HG03025 (cell line): ENCODE results near the gene FANCB.
A peak's percentile ranks its signal among the peaks of the same experiment; 100 is the strongest.

ENCODE experiments used
- ATAC-seq: cut with Tn5 transposase; IDR thresholded peaks from one replicate; pipeline ENCODE4 v1.9.1; 2021; ENCODE audit warnings: mild to moderate bottlenecking, moderate library complexity; ENCODE audit not compliant: unreplicated experiment, low FRiP score

Gene FANCB

DNA sequence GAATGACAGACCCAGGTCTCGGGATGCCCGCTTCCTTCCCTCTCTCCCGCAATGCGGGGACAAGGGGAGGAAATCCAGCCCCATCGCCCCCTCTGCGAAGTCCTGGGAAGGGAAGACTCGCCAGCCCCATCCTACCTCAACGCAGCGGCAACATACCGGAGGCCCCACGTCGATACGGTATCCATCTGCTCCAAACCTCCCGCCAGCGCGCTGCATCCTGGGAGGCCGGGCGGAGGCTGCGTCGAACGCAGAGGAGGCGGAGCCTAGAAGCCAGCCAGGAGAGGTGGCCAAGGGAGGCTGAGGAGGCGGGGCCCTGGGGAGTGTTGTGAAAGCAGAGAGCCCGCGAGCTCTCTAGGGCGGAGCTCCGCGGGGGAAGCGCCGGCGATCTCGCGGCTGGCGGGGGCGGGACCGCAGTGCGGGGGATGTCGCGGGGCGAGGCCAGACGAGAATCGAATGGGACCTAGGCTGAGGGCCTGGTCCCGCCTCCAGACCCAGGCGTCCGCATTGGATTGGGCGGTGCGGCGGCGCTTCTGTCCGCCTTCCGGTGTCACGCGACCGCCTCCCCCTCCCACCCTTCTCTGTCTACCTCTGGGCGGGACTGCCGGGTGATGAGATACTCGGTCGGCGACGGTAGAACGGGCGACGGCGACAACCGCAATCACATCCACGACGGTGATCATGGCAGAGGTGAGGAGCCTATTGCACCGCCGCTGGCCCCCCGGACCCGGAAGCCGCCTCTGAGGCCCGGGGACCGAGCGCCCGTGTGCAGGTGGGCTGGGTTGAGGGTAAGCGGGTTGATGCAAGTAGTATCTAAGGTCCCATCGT lies at the start of gene FANCB, which contains the start of gene MOSPD2:
Gene FANCB, minus strand, starts transcription at position 219 of the 825 bp plus-strand sequence. CDS start 7,559 bp downstream, outside the sequence.
Gene MOSPD2, plus strand, starts transcription at position 571 of the 825 bp plus-strand sequence. Its CDS starts 108 bp downstream, at position 679.
- ATAC-seq, result peak; percentile 98

DNA sequence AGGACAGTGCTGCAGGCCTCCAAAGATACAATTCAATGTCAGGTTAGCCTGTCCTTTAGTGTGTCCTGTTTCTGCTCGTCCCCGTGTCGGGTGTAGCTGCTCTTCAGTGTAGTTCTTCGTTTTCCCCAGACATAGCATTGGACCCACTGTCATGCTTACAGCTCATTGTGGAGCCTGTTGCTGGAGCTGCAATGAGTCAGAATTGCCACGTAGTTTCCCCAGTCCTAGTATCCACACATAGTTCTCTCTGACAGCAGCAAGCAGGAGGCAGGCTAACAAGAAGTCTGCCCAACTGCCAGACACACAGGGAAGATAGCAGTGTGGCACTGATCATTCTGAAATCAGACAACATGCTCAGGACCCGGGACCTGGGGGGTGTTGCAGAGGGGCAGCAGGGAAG lies 49.6 kb upstream of the FANCB start:
- ATAC-seq, result no peak

DNA sequence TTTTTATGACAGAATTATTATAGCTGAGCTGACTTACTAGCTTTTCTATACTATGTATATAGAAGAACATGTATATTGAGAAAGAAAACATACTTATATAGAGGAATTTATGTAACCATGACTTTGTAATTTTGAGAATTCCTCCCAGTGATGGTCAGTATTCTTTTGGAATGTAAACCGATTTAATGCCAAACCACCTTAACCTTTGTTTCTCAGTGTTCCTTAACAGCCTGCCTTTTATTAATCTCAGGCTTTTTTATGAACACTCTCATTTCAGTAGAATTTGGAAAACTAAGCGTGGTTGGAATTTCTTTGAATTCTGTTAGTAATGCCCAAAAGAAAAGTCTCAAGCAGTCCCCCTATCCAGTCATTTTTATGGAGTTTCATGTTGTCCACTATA lies 47.3 kb upstream of the FANCB start:
- ATAC-seq, result no peak

DNA sequence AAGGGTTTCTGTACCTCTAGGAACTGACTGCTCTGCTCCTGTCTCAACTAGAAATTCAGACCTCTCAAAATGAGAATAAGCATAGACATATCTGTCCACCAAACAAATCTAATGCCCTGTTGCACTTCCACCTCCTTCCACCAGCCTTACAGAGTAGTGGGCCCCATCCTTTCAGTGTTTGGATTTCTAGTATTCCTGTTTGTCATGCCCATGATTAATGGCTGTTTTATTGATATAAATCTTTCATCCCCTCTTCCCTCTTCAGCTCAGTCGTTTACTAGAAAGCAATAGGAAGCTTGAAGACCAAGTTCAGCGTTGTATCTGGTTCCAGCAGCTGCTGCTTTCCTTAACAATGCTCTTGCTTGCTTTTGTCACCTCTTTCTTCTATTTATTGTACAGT lies 46.5 kb upstream of the FANCB start:
- no peak for ATAC-seq

DNA sequence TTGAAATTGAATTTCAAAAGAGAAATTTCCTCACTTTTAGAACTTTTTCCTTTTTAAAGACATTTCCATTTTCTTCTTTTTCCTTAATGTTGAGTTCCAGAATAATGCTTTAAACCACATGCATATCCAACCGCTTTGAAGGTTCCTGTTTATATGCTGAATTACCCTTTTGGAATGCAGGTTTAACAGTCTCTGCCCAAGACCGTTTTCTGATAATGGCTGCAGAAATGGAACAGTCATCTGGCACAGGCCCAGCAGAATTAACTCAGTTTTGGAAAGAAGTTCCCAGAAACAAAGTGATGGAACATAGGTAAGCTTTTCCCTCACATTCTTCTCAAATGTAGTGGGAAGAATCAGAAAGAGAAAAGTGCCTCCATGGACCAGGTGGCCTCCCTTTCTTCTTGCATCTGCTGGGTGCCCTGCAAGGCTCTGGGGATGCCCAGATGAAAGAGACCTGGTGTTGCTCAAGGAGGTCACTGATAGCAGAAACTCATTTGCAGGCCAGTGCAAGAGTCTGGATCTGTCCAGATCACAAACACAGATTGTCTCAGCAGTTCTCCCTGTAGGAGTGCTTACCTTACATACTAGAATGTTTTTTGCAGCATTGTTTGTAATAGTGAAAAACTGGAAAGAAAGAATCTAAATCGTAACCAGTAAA lies 43.3 kb upstream of the FANCB start:
- ATAC-seq, result no peak

DNA sequence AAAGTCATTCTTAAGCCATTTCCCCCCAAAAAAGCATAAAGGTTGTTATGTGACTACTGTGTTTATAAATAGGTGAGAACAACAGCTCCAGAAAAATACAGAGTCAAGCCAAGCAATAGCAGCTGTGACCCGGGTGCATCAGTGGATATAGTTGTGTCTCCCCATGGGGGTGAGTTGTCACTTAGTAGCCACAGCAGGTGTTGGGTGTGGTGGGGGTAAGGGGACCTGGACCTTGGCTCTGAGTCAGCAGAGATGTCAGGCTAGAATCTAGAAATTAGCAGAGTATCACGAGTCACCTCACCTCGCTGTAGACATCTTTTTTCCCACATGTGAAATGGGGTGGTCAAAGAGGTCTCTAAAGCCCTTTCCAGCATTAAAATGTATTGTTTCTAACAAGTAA lies 42.7 kb upstream of the FANCB start:
- no peak for ATAC-seq

DNA sequence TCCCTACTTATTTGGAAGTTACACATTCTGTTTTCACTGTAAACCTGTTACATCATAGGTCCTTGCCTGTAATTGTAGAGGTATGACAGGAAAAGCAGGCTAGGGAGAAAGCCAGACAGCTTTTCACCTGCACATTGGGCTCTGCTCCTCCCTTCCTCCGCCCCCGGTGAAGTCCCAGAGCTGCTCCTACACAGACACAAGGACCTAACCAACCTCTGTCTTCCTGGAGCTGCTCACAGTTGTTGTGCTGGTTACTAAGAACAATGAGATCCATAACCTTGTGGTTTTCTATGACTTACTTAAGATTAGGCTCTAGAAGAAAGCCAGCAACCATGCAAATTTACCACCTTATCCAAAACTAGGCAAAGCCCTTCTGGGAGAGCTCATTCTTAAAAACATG lies 40.4 kb upstream of the FANCB start:
- ATAC-seq, result no peak

DNA sequence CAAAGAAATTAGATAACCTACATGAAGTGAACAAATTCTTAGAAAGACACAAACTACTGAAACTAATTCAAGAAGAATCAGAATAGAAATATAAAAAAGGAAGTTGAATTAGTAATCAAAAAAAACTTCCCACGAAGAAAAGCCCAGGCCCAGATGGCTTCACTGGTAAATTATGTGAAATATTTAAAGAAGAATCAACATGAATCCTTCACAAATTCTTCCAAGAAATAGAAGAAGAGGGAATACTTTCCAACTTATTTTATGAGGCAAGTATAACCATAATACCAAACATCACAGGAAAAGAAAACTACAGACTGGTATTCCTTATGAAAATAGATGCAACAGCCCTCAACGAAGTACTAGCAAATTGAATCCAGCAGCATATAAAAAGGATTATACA lies 31.0 kb upstream of the FANCB start:
- ATAC-seq, result no peak

DNA sequence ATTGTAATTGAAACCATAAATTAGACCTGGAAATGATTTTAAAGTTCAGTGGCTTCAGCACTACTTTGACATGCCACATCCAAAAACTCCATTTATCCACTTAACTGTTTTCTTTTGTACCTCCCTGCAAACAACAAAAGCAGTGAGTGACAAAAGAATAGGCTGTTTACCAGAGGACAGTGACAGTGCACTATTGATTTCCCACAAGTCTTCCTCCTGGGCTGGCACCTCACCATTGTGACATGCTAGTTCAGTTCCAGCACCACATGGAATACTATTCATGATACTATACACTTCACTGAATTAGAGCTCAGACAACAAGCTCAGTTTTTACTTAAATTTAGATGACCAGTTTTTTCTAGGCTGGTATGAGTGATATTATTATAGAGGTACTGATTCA lies 29.7 kb upstream of the FANCB start:
- no peak for ATAC-seq

DNA sequence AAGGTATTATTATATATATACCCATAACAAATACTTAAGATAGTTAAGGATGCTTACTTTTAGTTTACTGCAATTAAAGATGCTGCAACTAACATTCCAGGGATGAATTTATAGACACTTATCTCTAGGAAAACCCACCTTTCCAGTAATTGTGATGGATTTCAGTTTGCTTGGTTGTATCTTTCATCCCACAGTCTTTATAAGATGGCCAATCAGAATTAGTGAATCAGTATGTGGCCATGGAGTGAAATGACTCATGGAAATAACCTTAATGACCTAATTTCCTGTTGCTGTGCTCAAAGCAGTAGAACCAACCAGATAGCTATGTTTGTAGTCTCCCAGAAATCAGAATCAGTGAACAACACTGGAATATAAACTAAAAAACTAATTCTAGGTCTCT lies 26.7 kb upstream of the FANCB start:
- ATAC-seq, result no peak

DNA sequence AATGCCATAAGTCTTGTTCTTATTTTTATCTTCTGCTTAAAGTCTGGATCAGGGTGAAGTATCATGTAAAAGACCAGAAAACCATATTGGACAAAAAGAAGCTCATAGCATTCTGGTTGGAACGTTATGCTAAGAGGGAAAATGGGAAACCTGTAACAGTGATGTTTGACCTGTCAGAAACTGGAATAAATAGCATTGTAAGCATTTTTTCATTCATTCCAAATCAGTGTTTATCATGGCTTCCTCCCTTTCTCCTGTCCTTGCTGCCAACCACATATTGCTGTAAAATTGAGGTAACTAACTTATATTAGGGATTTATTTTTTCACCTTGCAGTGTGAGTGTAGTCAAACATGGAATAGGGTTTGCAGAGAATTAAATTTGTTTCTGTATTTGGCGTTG lies 24.2 kb upstream of the FANCB start:
- no peak for ATAC-seq

DNA sequence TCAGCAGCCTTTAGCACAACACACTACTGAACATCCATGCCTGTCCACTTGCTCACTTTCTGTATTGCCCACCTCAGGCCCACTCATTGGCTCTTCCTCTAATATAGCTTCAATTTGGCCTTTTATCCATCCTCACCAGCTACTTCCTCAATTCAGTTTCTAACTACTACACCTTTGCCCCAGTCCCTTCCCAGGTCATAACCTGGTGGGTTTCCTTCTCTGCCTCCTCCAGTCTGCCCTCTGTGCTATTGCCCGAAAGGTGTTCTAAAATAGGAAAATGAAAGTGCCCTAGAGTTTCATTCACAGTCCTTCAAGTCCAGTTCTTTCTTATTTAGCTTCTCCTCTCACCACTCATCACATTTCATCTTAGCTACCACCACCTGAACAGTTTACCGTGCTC lies 23.4 kb upstream of the FANCB start:
- ATAC-seq, result no peak

DNA sequence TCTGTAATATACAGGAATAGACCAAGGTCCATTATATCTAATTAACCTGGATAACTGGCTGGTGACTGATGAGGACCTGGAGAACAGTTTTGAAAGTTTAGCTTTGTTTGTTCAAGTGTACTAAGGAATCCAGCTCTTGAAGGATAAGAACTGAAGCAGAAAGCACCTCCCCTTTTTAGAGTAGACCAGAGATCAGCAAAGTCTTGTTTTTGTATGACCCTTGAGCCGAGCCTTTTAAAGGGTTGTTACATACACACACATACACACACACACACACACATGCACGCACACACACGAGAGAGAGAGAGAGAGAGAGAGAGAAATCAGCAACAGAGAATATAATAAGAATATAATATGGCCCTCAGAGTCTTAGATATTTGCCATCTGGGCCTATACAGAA lies 13.4 kb upstream of the FANCB start:
- no peak for ATAC-seq

DNA sequence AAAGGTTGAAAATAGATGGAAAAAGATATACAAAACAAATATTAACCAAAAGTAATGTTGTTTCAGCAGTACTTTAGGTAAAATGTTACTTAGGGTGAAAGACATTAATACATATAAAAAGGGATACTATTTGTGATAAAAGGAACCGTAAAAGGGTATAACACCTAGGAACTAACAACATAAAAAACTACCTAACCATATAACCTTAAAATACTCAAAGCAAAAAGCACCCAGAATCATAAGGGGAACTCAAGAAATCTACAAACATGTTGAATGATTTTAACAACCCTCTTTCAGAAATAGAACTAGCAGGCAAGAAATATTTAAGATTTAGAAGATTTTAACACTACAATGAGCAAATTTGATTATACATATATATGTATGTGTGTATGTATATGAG lies 11.8 kb upstream of the FANCB start:
- ATAC-seq, result no peak

DNA sequence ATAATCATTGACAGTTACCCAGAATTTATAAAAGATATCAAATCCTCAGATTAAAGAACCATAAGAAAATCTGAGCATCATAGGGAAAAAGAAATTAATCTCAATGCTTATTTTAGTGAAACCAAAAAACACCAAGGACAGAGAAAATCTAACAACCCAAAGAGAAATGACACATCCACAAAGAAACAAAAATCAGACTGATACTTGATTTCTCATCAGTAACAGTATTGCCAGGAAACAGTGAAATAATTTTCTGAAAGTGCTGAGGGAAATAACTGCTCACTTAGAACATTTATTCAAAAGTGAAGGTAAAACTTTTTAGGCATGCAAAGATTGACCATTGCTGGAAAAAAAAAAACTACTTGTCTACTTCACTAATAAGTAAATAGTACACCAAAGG lies 11.0 kb upstream of the FANCB start:
- ATAC-seq, result no peak

DNA sequence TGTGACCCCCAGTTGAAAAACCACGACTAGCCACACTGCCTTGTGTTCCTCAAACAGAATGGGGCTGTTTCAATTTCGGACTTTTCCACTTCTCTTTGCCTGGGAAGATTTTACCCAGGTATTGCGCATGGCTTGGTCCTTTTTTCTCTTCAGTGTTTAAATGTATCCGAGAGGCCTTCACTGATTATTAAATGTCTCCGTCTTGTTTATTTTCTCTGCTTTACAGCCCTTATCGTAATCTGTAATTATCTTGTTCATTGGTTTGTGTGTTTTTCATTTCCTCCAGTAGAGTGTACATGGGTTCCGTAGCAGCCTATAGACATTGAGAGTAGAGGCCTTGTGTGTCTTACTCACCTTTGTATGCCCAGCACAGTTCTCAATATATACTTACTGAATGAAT lies 2.8 kb upstream of the FANCB start:
- no peak for ATAC-seq

DNA sequence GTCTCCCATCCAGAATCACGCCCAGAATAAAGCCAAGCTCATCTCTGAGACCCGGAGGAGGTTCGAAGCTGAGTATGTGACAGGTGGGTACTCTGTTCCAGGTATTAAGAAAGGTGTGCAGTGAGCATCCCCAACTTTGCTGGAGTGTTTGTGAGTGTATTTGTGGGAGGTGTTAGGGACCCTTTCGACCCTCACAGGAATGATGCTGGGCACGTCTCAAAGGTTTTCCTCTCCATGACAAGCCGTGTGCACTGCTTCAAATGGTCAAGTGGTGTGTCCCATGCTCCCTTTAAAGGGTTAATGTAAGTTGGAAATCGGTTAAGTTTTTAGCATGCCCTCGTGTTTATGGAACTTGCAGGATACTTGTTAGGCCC lies 794 bp upstream of the FANCB start:
- no peak for ATAC-seq

DNA sequence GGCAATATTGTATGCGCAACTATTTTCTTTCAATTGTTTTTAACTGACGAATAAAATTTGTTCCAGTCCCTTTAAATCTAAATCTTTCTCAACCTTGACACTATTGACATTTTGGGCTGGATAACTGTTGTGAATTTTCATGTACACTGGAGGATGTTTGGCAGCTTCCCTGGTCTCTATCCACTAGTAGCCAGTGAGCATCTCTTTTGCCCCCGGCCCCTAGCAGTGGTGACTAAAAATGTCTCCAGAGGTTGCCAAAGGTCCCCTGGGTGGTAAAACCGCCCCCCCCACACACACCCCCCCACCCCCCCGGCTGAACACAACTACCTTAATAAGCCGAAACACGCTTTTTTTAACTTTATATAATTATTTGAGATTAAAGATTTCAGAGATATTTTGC lies 514 bp downstream of the FANCB start:
- no peak for ATAC-seq

DNA sequence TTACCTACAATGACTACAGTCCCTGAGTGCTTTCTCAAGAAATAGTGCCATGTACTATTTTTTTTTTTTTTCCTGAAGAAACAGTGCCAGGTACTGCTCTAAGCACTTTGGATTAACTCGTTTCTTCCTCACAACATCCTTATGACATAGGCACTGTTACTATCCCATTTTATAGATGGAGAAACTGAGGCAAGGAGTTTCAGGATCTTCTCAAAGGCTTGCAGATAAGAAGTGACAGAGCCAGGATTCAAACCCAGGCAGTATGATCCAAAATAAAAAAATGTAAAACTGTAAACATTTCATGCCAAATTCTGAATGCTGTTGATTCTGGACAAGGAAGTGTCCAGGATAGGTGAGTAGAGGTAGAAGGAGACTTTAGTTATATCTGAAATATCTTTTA lies 1.1 kb downstream of the FANCB start:
- no peak for ATAC-seq

DNA sequence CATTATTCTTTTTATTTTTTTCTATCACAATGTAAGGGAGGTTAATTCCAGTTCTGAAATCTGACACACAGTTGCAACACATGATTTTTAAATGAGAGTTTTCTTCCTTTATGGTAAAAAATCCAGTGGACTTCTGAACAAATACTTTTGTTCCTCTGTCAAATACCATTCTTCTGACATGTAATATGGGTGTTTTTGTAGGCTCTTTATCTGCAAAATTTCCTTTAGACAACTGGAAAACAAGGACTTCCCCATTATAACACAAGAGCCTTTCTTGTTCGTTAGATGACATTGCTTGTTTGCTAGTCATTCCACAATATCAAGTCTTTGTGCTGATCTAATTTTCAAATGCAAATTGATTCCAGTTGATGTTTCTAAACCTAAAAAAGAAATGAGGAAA lies 7.7 kb downstream of the FANCB start:
- no peak for ATAC-seq

DNA sequence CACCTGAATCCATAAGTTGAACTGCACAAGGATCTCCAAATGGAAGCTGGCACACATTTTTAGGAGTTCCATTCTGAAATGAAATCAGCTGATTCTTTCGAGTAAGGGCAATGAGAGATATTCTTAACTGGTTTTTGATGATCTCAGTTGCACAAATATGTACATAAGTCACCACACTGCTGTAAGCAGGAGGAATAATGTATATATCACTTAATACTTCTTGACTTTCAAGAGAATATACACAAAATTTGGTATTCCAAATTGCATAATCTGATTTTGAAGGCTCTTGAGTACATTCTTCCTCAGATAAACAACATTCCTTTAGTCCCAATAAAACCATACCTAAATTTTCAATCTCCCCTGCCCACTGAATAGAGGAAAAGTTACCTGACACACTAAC lies 8.2 kb downstream of the FANCB start:
- ATAC-seq, result no peak

DNA sequence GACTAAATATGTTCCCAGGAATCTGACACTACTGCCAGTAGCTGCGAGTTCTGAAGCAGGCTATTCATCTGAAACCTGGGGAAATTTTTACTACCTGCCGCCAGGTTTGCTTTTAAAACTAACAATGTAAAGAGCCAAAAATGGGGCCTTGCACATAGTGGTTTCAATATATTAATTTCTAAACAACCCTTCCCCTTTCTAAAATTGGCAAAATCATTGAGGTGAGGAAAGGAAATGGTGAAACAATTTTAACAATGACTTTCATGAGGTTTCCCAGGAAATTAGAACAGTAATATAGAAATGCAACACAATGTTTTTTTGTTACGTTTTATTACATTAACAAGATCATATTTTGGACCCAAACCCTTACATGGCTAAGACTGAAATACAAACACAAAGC lies 21.3 kb downstream of the FANCB start:
- ATAC-seq, result no peak
